ENCODE results near the gene PAPOLB. TPM values are rescaled to one million over a fixed set of nuclear protein-coding genes. Genes with fewer than 3 reads are reported as not detected.

PAPOLB gene
- total RNA-seq, result not detected
- not detected for polyA plus RNA-seq
- total RNA-seq, result not detected

DNA sequence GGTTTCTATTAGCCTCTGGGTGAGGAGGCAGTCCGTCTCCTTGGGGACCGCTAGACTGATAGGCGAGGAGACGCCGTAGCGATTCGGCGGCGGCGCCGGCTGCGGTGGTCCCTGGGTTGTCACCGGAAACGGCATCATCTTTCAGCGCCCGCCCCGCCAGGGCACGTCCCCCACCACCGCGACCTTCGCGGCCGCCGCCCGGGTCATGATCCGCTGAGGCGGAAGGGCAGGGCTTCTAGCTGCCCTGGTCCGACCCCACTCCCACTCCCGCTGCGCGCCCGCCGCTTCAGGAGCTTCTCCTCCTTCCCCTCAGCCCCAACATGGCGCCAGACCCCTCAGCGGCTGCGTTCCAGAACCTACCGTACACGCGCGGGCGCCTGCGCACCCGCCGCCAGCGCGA, at the start of gene PAPOLB:
Gene PAPOLB, minus strand, starts transcription at position 358 of the 400 bp plus-strand sequence. Its CDS starts 220 bp downstream, at position 138.
- H3K9me3 Mint-ChIP-seq, result peaks cover 0 to 35% (median 13%) of the 10 kb centered on the region in 11 donors
- peak within 1 kb of the TSS; percentile 3 to 81 (median 37) for H3K4me3 Mint-ChIP-seq
- no peak within 1 kb of the TSS for H3K4me3 ChIP-seq (ENCODE audit: low read length)
- intact Hi-C loops (cut with micrococcal nuclease), result no loop called here
- H3K9me3 ChIP-seq (ENCODE audit: control insufficient read depth in 2 of 3, low read length in 3 of 3), result no peaks in the 10 kb centered on the region
- H3K36me3 ChIP-seq (ENCODE audit: control insufficient read depth in 2 of 3, insufficient read depth in 3 of 3, low read length in 3 of 3), result no peaks in the 10 kb centered on the region
- H3K27me3 ChIP-seq (ENCODE audit: control insufficient read depth in 2 of 2, insufficient read depth in 2 of 2, low read length in 2 of 2), result no peaks in the 10 kb centered on the region
- H3K36me3 Mint-ChIP-seq, result peaks cover 0 to 13% (median 0%) of the 10 kb centered on the region in 5 donors
- H3K4me1 ChIP-seq (ENCODE audit: control insufficient read depth in 2 of 2, insufficient read depth in 2 of 2, low read length in 2 of 2), result no peaks in the 10 kb centered on the region
- ATAC-seq (peak; percentile 56), DNase-seq (peak in 1 of 9 donors; percentile 16)
- H3K4me1 Mint-ChIP-seq, result peaks cover 0 to 7% (median 3%) of the 10 kb centered on the region in 7 donors
- no peak within 1 kb of the TSS for H3K27ac ChIP-seq (ENCODE audit: low read depth, low read length)
- ChIA-PET POLR2A (no interaction called here), CTCF (no interaction called here)
- H3K27me3 Mint-ChIP-seq, result peaks cover 36 to 67% (median 62%) of the 10 kb centered on the region in 5 donors
- no peak within 1 kb of the TSS for H3K27ac Mint-ChIP-seq

GRCh38 chr7:4911111-4911828, 49.4 kb upstream of the PAPOLB start:
- intact Hi-C loops (cut with micrococcal nuclease), result no loop called here
- POLR2A ChIA-PET, result no interaction called here
- H3K27me3 Mint-ChIP-seq, result peaks cover 0 to 6% (median 0%) of the 10 kb centered on the region in 5 donors
- no peak overlapping the region for H3K4me3 Mint-ChIP-seq
- ATAC-seq, result no peak
- H3K4me3 ChIP-seq (ENCODE audit: low read length), result no peak overlapping the region
- H3K9me3 Mint-ChIP-seq, result peaks cover 0 to 3% (median 0%) of the 10 kb centered on the region in 11 donors
- H3K4me1 ChIP-seq (ENCODE audit: control insufficient read depth in 2 of 2, insufficient read depth in 2 of 2, low read length in 2 of 2), result no peaks in the 10 kb centered on the region
- CTCF ChIA-PET, result no interaction called here
- no peak overlapping the region for H3K27ac Mint-ChIP-seq
- no peaks in the 10 kb centered on the region for H3K9me3 ChIP-seq (ENCODE audit: control insufficient read depth in 2 of 3, low read length in 3 of 3)
- no peaks in the 10 kb centered on the region for H3K36me3 ChIP-seq (ENCODE audit: control insufficient read depth in 2 of 3, insufficient read depth in 3 of 3, low read length in 3 of 3)
- no peaks in the 10 kb centered on the region for H3K4me1 Mint-ChIP-seq
- H3K27me3 ChIP-seq (ENCODE audit: control insufficient read depth in 2 of 2, insufficient read depth in 2 of 2, low read length in 2 of 2), result no peaks in the 10 kb centered on the region
- no peak overlapping the region for H3K27ac ChIP-seq (ENCODE audit: low read depth, low read length)
- H3K36me3 Mint-ChIP-seq, result no peaks in the 10 kb centered on the region
- DNase-seq, result no peak

DNA sequence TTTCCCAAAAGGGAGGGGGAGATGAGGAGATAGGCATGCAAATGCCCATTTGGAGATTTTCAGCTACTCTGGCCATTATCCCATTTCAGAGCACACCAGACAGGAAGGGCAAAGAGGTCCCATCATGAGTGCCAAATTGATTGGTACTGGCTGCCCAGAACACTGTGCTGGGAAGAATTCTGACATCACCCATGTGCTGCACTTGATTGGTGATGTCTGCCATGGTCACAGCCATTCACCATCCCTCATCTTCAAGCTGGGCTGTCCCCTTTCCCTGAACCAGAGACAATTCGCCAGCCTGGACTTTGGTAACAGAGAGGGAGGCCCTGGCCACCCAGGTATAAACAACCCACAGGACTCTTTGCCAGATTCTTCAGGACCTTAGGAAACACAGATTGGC, 44.9 kb upstream of the PAPOLB start:
- CTCF ChIA-PET, result no interaction called here
- H3K9me3 Mint-ChIP-seq, result peaks cover 0 to 5% (median 0%) of the 10 kb centered on the region in 11 donors
- Histone ChIP-seq H3K27me3 (ENCODE audit: control insufficient read depth in 2 of 2, insufficient read depth in 2 of 2, low read length in 2 of 2) (no peaks in the 10 kb centered on the region), H3K27ac (ENCODE audit: low read depth, low read length) (no peak overlapping the region), H3K36me3 (ENCODE audit: control insufficient read depth in 2 of 3, insufficient read depth in 3 of 3, low read length in 3 of 3) (no peaks in the 10 kb centered on the region), H3K4me3 (ENCODE audit: low read length) (no peak overlapping the region), H3K9me3 (ENCODE audit: control insufficient read depth in 2 of 3, low read length in 3 of 3) (no peaks in the 10 kb centered on the region), H3K4me1 (ENCODE audit: control insufficient read depth in 2 of 2, insufficient read depth in 2 of 2, low read length in 2 of 2) (no peaks in the 10 kb centered on the region)
- no peaks in the 10 kb centered on the region for H3K4me1 Mint-ChIP-seq
- DNase-seq, result no peak
- intact Hi-C loops (cut with micrococcal nuclease), result no loop called here
- ATAC-seq, result no peak
- no peaks in the 10 kb centered on the region for H3K36me3 Mint-ChIP-seq
- no peak overlapping the region for H3K4me3 Mint-ChIP-seq
- H3K27me3 Mint-ChIP-seq, result peaks cover 0 to 7% (median 0%) of the 10 kb centered on the region in 5 donors
- POLR2A ChIA-PET, result interaction anchor here (0.6 kb wide), 1 partner anchor 65 kb away, joined by 4 read pairs; no protein-coding TSS in a partner anchor
- H3K27ac Mint-ChIP-seq, result no peak overlapping the region

DNA sequence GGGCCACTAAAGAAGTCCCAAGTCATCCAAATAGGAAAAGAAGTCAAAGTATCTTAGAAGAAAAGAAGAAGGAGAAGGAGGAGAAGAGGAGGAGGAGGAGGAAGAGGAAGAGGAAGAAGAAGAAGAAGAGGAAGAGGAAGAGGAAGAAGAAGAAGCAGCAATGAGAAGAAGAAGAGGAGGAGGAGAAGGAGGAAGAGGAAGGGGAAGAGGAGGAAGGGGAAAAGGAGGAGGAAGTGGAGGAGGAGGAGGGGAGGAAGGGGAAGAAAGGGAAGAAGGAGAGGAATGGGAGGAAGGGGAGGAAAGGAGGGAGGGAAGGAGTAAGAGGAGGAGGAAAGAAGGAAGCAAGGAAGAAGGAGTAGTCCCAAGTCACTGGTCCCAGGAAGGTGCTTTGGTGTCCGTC, 43.3 kb upstream of the PAPOLB start:
- intact Hi-C loops (cut with micrococcal nuclease), result no loop called here
- H3K9me3 ChIP-seq (ENCODE audit: control insufficient read depth in 2 of 3, low read length in 3 of 3), result no peaks in the 10 kb centered on the region

GRCh38 chr7:4904346-4904745, 42.5 kb upstream of the PAPOLB start:
- POLR2A ChIA-PET, result no interaction called here
- Histone ChIP-seq H3K27me3 (ENCODE audit: control insufficient read depth in 2 of 2, insufficient read depth in 2 of 2, low read length in 2 of 2) (no peaks in the 10 kb centered on the region), H3K4me3 (ENCODE audit: low read length) (no peak overlapping the region), H3K36me3 (ENCODE audit: control insufficient read depth in 2 of 3, insufficient read depth in 3 of 3, low read length in 3 of 3) (no peaks in the 10 kb centered on the region), H3K4me1 (ENCODE audit: control insufficient read depth in 2 of 2, insufficient read depth in 2 of 2, low read length in 2 of 2) (no peaks in the 10 kb centered on the region), H3K27ac (ENCODE audit: low read depth, low read length) (no peak overlapping the region), H3K9me3 (ENCODE audit: control insufficient read depth in 2 of 3, low read length in 3 of 3) (no peaks in the 10 kb centered on the region)
- Mint-ChIP-seq H3K27ac (no peak overlapping the region), H3K9me3 (peaks cover 0 to 3% (median 0%) of the 10 kb centered on the region in 11 donors), H3K4me3 (no peak overlapping the region), H3K4me1 (no peaks in the 10 kb centered on the region), H3K27me3 (peaks cover 0 to 13% (median 0%) of the 10 kb centered on the region in 5 donors), H3K36me3 (no peaks in the 10 kb centered on the region)
- ATAC-seq (no peak), DNase-seq (no peak)
- CTCF ChIA-PET, result no interaction called here
- intact Hi-C loops (cut with micrococcal nuclease), result no loop called here

More for the DNA sequence above, 43.3 kb upstream of the PAPOLB start:
- Histone ChIP-seq H3K36me3 (ENCODE audit: control insufficient read depth in 2 of 3, insufficient read depth in 3 of 3, low read length in 3 of 3) (no peaks in the 10 kb centered on the region), H3K27me3 (ENCODE audit: control insufficient read depth in 2 of 2, insufficient read depth in 2 of 2, low read length in 2 of 2) (no peaks in the 10 kb centered on the region), H3K27ac (ENCODE audit: low read depth, low read length) (no peak overlapping the region), H3K4me1 (ENCODE audit: control insufficient read depth in 2 of 2, insufficient read depth in 2 of 2, low read length in 2 of 2) (no peaks in the 10 kb centered on the region), H3K4me3 (ENCODE audit: low read length) (no peak overlapping the region)
- peaks cover 0 to 10% (median 0%) of the 10 kb centered on the region in 5 donors for H3K27me3 Mint-ChIP-seq
- H3K36me3 Mint-ChIP-seq, result no peaks in the 10 kb centered on the region
- ChIA-PET CTCF (no interaction called here), POLR2A (no interaction called here)
- H3K4me3 Mint-ChIP-seq, result no peak overlapping the region
- H3K9me3 Mint-ChIP-seq, result peaks cover 0 to 3% (median 0%) of the 10 kb centered on the region in 11 donors
- DNase-seq (no peak), ATAC-seq (no peak)
- no peak overlapping the region for H3K27ac Mint-ChIP-seq
- H3K4me1 Mint-ChIP-seq, result no peaks in the 10 kb centered on the region

DNA sequence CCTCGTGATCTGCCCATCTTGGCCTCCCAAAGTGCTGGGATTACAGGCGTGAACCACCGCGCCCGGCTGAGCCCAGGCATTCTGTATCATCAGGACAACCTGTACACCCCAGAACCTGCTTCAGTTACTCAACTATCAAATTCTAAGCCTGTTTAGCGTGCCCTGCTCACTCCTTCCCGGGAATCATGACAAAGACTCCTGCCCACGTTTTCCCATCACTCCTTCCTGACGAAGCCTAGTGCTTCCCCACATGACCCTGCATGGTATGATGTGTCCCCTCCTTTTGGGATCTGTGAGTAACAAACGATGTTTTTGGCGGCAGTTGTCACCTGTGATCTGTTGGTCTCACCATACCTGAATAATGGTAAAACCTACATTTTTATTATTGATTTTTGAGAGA, 33.9 kb upstream of the PAPOLB start:
- no peaks in the 10 kb centered on the region for H3K27me3 ChIP-seq (ENCODE audit: control insufficient read depth in 2 of 2, insufficient read depth in 2 of 2, low read length in 2 of 2)
- H3K27ac Mint-ChIP-seq, result no peak overlapping the region
- no peaks in the 10 kb centered on the region for H3K9me3 ChIP-seq (ENCODE audit: control insufficient read depth in 2 of 3, low read length in 3 of 3)
- ChIA-PET POLR2A (no interaction called here), CTCF (no interaction called here)
- H3K9me3 Mint-ChIP-seq, result peaks cover 0 to 15% (median 4%) of the 10 kb centered on the region in 11 donors
- DNase-seq (no peak), ATAC-seq (no peak)
- no peaks in the 10 kb centered on the region for H3K4me1 Mint-ChIP-seq
- intact Hi-C loops (cut with micrococcal nuclease), result no loop called here
- H3K27ac ChIP-seq (ENCODE audit: low read depth, low read length), result no peak overlapping the region
- H3K36me3 Mint-ChIP-seq, result peaks cover 0 to 6% (median 0%) of the 10 kb centered on the region in 5 donors
- no peak overlapping the region for H3K4me3 ChIP-seq (ENCODE audit: low read length)
- H3K4me3 Mint-ChIP-seq, result no peak overlapping the region
- H3K4me1 ChIP-seq (ENCODE audit: control insufficient read depth in 2 of 2, insufficient read depth in 2 of 2, low read length in 2 of 2), result no peaks in the 10 kb centered on the region
- H3K36me3 ChIP-seq (ENCODE audit: control insufficient read depth in 2 of 3, insufficient read depth in 3 of 3, low read length in 3 of 3), result no peaks in the 10 kb centered on the region
- H3K27me3 Mint-ChIP-seq, result peaks cover 0 to 15% (median 6%) of the 10 kb centered on the region in 5 donors

DNA sequence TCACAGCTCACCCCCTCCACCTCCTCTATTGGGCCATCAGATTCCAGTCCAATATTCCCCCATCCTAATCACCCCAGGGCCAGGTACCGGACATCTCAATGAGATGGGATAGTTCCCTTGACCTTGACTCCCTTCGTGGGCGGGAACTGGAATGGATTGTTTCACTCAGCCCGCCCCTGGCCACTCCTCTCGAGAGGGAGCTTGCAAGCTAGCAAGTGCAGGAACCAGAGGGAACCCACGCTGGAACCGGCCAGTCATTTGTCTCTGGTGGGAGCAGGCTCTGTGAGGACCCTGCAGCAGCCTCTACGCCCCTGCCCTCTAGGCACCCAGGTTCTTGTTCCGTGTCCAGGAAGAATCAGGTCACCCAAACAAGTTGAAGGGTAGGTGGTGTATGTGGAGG, 32.7 kb upstream of the PAPOLB start:
- Histone ChIP-seq H3K9me3 (ENCODE audit: control insufficient read depth in 2 of 3, low read length in 3 of 3) (no peaks in the 10 kb centered on the region), H3K27ac (ENCODE audit: low read depth, low read length) (no peak overlapping the region), H3K4me3 (ENCODE audit: low read length) (no peak overlapping the region), H3K4me1 (ENCODE audit: control insufficient read depth in 2 of 2, insufficient read depth in 2 of 2, low read length in 2 of 2) (no peaks in the 10 kb centered on the region), H3K27me3 (ENCODE audit: control insufficient read depth in 2 of 2, insufficient read depth in 2 of 2, low read length in 2 of 2) (no peaks in the 10 kb centered on the region), H3K36me3 (ENCODE audit: control insufficient read depth in 2 of 3, insufficient read depth in 3 of 3, low read length in 3 of 3) (no peaks in the 10 kb centered on the region)
- CTCF ChIA-PET, result no interaction called here
- POLR2A ChIA-PET, result no interaction called here
- Mint-ChIP-seq H3K27ac (no peak overlapping the region), H3K4me1 (no peaks in the 10 kb centered on the region), H3K36me3 (peaks cover 0 to 6% (median 0%) of the 10 kb centered on the region in 5 donors), H3K27me3 (peaks cover 0 to 17% (median 6%) of the 10 kb centered on the region in 5 donors), H3K4me3 (no peak overlapping the region), H3K9me3 (peaks cover 0 to 15% (median 4%) of the 10 kb centered on the region in 11 donors)
- no peak for DNase-seq
- intact Hi-C loops (cut with micrococcal nuclease), result no loop called here
- no peak for ATAC-seq

Data from naive thymus-derived CD4-positive, alpha-beta T cell (primary cell).